Measurements from ENCODE around the gene ARHGAP44. TPM values are rescaled to one million over a fixed set of nuclear protein-coding genes. Genes with fewer than 3 reads are reported as not detected.
A peak's percentile ranks its signal among the peaks of the same experiment; 100 is the strongest.

ARHGAP44 gene
- total RNA-seq, 2 experiments from 2014 or later, result not detected

DNA sequence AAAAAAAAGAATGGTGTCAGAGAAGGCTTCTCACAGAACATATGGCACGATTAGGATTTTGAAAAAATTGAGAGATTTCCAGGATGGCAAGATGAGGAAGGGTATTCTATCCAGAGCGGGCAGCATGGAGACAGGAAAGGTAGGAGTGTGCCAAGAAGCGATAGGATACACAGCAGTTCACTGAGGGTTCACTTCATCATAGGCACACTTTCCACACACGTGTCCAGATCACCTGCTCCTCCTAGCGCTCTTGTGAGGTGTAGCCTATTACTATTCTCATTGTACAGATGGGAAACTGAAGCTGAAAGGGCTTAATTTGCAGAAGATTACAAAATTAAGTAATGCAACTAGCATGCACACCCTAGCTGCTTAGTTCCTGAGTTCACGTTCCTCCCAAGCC lies 234.7 kb downstream of the ARHGAP44 start:
- Mint-ChIP-seq H3K4me1 (peaks cover 10% of the 10 kb centered on the region), H3K27ac (no peak overlapping the region), H3K9me3 (no peaks in the 10 kb centered on the region), H3K27me3 (peaks cover 4% of the 10 kb centered on the region), H3K4me3 (no peak overlapping the region), H3K36me3 (ENCODE audit: low read depth) (no peaks in the 10 kb centered on the region)
- no peak for DNase-seq
- CTCF ChIA-PET, result interaction anchor here (1.1 to 10.5 kb wide), 3 partner anchors 7 to 14 kb away, joined by 3 to 189 read pairs (median 5); no protein-coding TSS in a partner anchor
- POLR2A ChIA-PET, result no interaction called here

DNA sequence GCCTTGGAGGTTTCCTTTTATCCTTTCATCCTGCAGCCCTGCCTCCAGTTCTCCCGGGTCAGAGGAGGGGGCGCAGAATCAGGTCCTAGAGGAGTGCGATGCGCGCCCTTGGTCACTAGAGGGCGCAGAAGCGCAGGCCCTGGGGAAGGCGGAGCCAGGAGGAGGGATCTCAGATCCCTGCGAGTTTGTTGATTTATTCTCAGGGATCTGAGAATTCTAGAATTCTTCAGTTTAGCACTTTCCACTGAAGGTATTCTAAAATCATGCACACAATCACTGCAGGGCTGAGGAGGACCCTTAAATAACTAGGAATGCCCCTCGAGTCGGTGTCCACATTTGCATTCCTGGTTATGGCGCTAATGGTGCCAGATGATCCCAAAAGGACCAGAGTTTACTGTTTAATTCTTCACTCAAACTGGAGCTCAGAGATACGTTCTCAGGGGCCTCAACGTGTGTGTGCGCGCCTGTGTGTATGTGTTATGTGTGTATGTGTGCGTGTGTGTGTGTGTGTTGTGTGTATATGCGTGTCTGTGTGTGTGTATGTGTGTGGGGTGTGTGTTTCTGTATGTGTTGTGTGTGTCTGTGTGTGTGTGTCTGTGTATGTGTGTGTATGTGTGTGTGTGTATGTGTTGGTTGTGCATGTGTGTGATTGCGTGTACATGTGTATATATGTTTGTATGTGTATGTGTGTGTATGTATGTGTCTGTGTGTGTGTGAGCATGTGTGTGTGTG lies 235.4 kb downstream of the ARHGAP44 start:
- ChIA-PET CTCF (interaction anchor here (1.1 to 10.5 kb wide), 3 partner anchors 6 to 15 kb away, joined by 3 to 189 read pairs (median 5); no protein-coding TSS in a partner anchor), POLR2A (no interaction called here)
- Mint-ChIP-seq H3K4me1 (peaks cover 8% of the 10 kb centered on the region), H3K36me3 (ENCODE audit: low read depth) (no peaks in the 10 kb centered on the region), H3K27me3 (peaks cover 4% of the 10 kb centered on the region), H3K9me3 (no peaks in the 10 kb centered on the region), H3K27ac (no peak overlapping the region), H3K4me3 (no peak overlapping the region)
- peak; percentile 67 for DNase-seq

DNA sequence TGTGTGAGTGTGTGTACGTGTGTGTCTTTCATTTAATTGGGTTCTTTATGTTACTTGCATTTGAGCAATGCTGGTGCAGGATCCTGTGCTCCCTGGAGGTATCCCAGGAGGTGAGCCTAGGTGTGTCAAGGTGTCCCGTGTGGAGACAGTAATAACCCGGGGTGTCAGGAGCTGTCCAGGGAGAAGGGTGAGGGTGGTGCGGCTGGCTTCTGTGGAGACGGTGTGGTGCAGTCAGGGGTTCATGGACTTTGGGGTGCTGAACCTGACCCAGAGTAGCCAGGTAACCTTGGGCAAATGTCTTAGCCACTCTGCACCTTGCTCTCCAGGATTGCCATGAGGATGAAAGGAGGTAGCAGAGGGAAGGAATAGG lies 235.9 kb downstream of the ARHGAP44 start:
- DNase-seq, result no peak
- ChIA-PET CTCF (interaction anchor here (1.1 to 2.3 kb wide), 2 partner anchors 12 to 15 kb away, joined by 3 to 5 read pairs; no protein-coding TSS in a partner anchor), POLR2A (no interaction called here)
- H3K9me3 Mint-ChIP-seq, result no peaks in the 10 kb centered on the region
- H3K27me3 Mint-ChIP-seq, result peaks cover 4% of the 10 kb centered on the region
- no peak overlapping the region for H3K27ac Mint-ChIP-seq
- peaks cover 8% of the 10 kb centered on the region for H3K4me1 Mint-ChIP-seq
- no peaks in the 10 kb centered on the region for H3K36me3 Mint-ChIP-seq (ENCODE audit: low read depth)
- no peak overlapping the region for H3K4me3 Mint-ChIP-seq

DNA sequence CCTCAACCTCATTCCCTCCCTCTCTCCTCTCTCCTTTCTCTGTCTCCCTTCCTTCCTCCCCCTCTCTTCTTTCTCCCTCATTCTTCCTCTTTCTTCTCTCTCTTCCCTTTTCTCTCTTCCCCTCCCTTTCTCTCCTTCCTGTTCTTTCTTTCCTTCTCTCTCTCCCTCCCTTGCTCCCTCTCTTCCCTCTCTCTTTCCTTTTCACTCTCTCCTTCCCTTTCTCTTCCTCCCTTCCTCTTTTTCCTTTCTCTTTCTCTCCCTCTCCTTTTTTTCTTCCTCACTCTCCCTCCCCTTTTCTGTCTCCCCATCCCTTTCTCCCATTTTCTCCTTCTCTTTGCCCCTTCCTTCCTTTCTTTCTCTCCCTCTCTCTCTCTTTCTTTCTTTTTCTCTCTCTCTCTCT lies 236.4 kb downstream of the ARHGAP44 start:
- ChIA-PET POLR2A (no interaction called here), CTCF (no interaction called here)
- peaks cover 11% of the 10 kb centered on the region for H3K4me1 Mint-ChIP-seq
- H3K36me3 Mint-ChIP-seq (ENCODE audit: low read depth), result no peaks in the 10 kb centered on the region
- peaks cover 6% of the 10 kb centered on the region for H3K27me3 Mint-ChIP-seq
- H3K4me3 Mint-ChIP-seq, result no peak overlapping the region
- no peaks in the 10 kb centered on the region for H3K9me3 Mint-ChIP-seq
- DNase-seq, result no peak
- no peak overlapping the region for H3K27ac Mint-ChIP-seq

DNA sequence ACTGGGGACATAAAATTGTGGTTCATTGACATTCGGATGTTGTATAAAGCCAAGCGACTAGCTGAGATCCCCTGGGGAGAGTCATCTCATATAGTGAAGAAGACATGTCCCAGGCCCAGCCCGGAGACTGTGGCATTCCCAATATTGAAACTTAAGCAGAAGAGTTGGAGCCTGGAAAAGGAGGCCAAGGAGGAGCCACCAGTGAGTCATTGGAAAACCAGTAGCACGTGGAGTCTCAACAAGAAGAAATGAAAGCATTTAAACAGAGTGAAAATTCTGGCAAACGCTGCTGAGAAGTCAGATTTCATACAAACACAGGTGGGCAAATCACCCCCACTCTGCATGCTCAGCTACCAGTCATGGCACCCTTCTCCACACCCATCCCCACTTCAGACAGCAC lies 237.9 kb downstream of the ARHGAP44 start:
- CTCF ChIA-PET, result interaction anchor here (8.4 kb wide), 1 partner anchor 8 kb away, joined by 189 read pairs; the partner anchor contains the start of gene ELAC2
- Mint-ChIP-seq H3K4me3 (no peak overlapping the region), H3K27me3 (peaks cover 6% of the 10 kb centered on the region), H3K27ac (no peak overlapping the region), H3K9me3 (no peaks in the 10 kb centered on the region), H3K36me3 (ENCODE audit: low read depth) (no peaks in the 10 kb centered on the region), H3K4me1 (peaks cover 12% of the 10 kb centered on the region)
- POLR2A ChIA-PET, result no interaction called here
- DNase-seq, result no peak

DNA sequence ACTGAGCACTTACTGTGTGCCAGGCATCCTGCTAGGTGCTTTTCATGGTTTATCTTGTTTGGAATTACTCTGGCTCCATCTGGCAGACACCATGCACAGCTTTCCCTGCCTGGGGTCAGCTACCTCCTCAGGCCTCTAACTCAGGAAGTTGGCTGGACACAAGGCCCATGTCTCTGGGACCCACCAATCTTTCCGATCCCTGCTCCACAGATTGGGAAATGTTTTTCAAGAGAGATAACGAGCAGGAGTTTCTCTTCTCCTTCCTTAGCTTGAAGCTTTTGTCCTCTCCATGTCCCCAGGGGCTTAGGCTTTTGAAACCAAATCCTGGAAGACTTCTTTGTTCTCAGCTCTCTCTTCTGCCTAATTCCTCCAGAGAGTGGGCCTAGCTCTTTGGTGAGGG lies 240.0 kb downstream of the ARHGAP44 start:
- Mint-ChIP-seq H3K4me1 (peaks cover 11% of the 10 kb centered on the region), H3K9me3 (no peaks in the 10 kb centered on the region), H3K36me3 (ENCODE audit: low read depth) (no peaks in the 10 kb centered on the region), H3K27ac (no peak overlapping the region), H3K4me3 (no peak overlapping the region), H3K27me3 (peaks cover 6% of the 10 kb centered on the region)
- ChIA-PET CTCF (interaction anchor here (0.5 to 8.4 kb wide), 8 partner anchors 10 to 33 kb away, joined by 3 to 189 read pairs (median 4); partner anchors contain the start of gene ELAC2), POLR2A (interaction anchor here (3.4 kb wide), 1 partner anchor 11 kb away, joined by 30 read pairs; the partner anchor contains the start of gene ELAC2)
- DNase-seq, result no peak

DNA sequence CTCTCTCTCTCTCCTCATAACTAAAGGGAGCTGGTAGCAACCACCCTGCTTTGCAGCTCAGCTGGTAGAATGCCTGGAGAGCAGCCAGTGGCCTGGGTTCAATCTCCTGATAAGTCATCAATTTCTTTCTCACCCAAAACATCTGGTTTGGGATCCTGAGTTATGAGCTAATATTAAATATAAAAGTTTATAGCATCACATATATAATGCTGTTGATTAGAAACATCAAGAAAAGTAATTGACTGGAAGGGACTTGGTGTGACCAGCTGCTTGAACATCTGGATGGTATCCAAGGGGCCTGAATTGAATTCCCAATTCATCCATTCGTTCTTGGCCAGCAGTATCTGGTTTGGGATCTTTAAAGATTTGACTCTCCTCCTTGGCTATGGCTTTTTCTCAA lies 240.8 kb downstream of the ARHGAP44 start:
- DNase-seq, result no peak
- no peaks in the 10 kb centered on the region for H3K36me3 Mint-ChIP-seq (ENCODE audit: low read depth)
- no peaks in the 10 kb centered on the region for H3K9me3 Mint-ChIP-seq
- H3K4me1 Mint-ChIP-seq, result peaks cover 4% of the 10 kb centered on the region
- peaks cover 4% of the 10 kb centered on the region for H3K27me3 Mint-ChIP-seq
- no peak overlapping the region for H3K4me3 Mint-ChIP-seq
- ChIA-PET POLR2A (interaction anchor here (3.4 kb wide), 1 partner anchor 12 kb away, joined by 30 read pairs; the partner anchor contains the start of gene ELAC2), CTCF (interaction anchor here (0.5 to 8.4 kb wide), 12 partner anchors 11 to 1840 kb away, joined by 3 to 189 read pairs (median 4); partner anchors contain the start of gene ELAC2)
- no peak overlapping the region for H3K27ac Mint-ChIP-seq

DNA sequence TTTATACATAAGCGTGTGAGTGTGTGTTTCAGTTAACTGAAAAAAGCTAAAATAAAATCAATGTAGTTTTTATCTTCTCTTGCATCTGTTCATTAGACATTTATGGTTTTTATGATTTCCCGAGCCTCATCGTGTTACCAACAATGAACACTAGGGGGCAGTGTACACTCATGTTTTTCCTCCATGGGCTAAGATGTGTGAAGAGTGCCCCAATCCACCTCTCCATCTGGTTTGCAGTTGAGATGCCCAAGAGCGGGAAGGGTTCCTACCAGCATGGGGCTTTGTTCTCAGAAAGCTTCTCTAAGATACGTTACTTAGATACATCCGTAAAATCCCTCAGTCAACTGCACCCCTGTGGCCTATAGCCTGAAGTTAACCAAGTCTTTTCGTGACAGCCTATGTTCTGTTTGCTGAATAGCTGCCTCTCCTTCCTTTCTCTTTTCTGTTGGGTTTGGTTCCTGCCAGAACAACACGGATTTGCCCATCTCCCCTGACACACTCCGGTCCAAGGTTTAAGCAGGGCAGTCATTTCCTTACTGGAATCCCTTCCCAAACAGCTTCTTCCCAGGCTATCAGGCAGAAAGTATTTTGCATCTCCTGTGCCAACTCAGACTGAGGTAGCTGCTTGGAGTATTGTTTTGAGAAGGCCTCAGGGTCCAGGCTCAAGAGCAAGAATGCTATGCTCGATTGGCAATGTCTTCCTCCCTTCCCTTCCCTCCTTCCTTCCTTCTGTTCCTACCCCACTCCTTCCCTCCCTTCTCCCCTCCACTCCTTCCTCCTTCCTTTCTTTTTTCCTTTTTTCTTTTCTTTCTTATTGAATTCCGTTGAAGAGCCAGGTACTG lies 241.4 kb downstream of the ARHGAP44 start:
- ChIA-PET POLR2A (interaction anchor here (3.4 kb wide), 1 partner anchor 13 kb away, joined by 30 read pairs; the partner anchor contains the start of gene ELAC2), CTCF (interaction anchor here (0.7 to 8.4 kb wide), 12 partner anchors 10 to 101 kb away, joined by 3 to 189 read pairs (median 4); partner anchors contain the start of gene ELAC2)
- Mint-ChIP-seq H3K4me1 (peaks cover 4% of the 10 kb centered on the region), H3K36me3 (ENCODE audit: low read depth) (no peaks in the 10 kb centered on the region), H3K9me3 (no peaks in the 10 kb centered on the region), H3K4me3 (no peak overlapping the region), H3K27ac (no peak overlapping the region), H3K27me3 (peaks cover 4% of the 10 kb centered on the region)
- DNase-seq, result peak; percentile 48

DNA sequence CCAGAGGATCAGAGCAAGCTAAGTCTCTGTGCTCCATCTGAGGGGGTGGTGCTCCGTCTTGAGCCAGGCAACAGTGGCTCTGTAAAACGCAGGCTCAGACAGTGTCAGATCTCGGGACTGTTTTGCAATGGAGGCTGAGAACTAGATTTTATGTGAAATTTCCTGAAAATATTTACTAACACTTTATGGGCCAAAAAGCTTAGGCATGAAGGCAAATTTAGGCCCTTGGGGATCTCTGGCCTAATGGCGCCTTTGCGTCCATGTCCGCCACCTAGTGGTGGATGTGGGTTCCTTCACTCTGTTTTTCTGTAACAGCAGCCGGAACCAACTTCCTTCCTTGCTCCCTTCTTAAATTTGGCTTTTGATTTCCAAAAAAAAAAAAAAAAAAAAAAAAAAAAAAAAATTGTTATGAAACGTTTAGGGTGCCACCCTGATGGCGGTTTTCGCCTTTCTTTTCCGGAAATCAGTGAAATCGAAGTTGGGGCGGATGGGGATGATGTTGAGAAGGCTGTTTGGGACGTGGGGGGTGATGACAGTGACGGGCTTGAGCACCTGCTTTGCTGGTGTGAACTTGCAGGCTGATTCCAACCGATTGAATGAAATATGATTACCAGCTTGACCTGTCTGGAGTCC lies 242.5 kb downstream of the ARHGAP44 start:
- Mint-ChIP-seq H3K4me3 (no peak overlapping the region), H3K36me3 (ENCODE audit: low read depth) (no peaks in the 10 kb centered on the region), H3K9me3 (peaks cover 5% of the 10 kb centered on the region), H3K27me3 (peaks cover 4% of the 10 kb centered on the region), H3K4me1 (peaks cover 4% of the 10 kb centered on the region), H3K27ac (no peak overlapping the region)
- peak; percentile 55 for DNase-seq
- CTCF ChIA-PET, result interaction anchor here (0.7 to 8.4 kb wide), 5 partner anchors 9 to 1072 kb away, joined by 4 to 189 read pairs (median 5); partner anchors contain the start of gene ELAC2
- POLR2A ChIA-PET, result interaction anchor here (3.4 kb wide), 1 partner anchor 14 kb away, joined by 30 read pairs; the partner anchor contains the start of gene ELAC2

DNA sequence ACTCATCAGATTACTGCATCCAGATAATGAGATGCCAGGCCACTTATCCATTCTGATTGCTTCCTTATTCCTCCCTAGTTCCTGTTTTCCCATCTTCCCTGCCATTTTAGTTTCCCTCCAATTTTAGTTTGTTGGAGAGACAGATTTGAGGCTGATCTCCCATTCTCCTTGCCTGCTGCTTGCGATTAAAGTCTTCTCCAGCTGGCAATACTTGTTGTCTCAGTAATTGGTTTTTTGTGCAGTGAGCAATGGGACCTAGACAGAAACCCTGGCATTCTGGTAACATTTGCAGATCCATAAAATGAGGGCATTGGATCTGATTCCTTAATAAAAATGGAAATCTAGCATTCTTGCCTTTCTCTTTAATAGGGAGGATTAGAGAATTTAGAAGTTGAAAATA lies 246.1 kb downstream of the ARHGAP44 start:
- Mint-ChIP-seq H3K27ac (no peak overlapping the region), H3K4me3 (no peak overlapping the region), H3K36me3 (ENCODE audit: low read depth) (no peaks in the 10 kb centered on the region), H3K4me1 (peaks cover 3% of the 10 kb centered on the region), H3K9me3 (peaks cover 5% of the 10 kb centered on the region), H3K27me3 (peaks cover 2% of the 10 kb centered on the region)
- ChIA-PET CTCF (no interaction called here), POLR2A (no interaction called here)
- no peak for DNase-seq

DNA sequence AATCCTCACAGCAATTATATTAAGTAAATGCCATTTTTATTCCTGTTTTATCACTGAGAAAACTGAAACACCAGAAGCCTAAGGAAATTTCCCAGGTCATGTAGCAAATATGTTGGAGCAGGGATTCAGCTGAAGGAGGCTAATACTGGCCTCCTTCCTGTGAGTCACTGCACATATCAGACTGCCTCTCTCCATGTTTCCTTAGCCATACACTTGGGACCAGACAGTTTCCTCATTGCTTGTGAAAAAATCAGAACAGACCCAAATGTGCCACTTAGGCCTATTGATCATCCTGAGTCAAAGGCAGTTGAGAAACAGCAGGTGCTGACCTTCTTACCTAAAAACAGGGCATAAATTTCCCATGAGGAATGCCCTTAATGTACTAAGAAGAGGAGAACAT lies 247.5 kb downstream of the ARHGAP44 start:
- no peak overlapping the region for H3K27ac Mint-ChIP-seq
- H3K36me3 Mint-ChIP-seq (ENCODE audit: low read depth), result no peaks in the 10 kb centered on the region
- no peak for DNase-seq
- peaks cover 3% of the 10 kb centered on the region for H3K27me3 Mint-ChIP-seq
- H3K4me3 Mint-ChIP-seq, result no peak overlapping the region
- peaks cover 1% of the 10 kb centered on the region for H3K4me1 Mint-ChIP-seq
- ChIA-PET CTCF (interaction anchor here (1.3 kb wide), 1 partner anchor 18 kb away, joined by 4 read pairs; the partner anchor contains the start of gene ELAC2), POLR2A (no interaction called here)
- peaks cover 5% of the 10 kb centered on the region for H3K9me3 Mint-ChIP-seq

DNA sequence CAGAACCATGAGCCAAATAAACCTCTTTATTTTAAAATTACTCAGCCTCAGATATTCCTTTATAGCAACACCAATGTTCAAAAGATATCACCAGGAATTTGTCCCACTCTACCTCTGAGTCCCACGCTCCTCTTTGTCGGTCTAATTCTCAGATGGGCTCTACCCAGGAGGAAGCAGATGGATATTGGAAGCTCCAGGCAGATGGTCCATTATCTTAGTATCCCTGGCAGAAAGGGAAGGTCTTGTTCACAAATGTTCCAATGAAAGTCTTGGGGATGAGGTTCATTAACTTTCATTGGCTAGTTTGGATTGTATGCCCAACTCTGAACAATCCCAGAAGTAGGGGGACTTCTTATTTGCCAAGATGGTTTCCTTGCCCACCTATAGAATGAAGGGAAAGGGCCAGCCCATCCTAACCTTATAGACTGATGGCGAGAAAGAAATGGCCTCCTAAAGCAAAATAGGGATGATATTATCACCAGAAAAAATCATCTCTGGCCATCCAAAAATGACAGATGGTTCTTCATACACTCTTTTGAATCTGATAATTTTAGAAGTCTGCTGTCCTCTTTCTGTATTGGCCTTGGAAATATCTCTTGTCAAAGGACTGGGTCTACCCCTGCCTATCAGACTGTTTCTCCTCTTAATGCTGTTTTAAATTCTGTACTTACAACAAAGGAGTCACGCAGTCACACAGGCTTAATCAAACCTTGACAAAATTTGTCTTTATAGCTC lies 249.8 kb downstream of the ARHGAP44 start:
- Mint-ChIP-seq H3K36me3 (ENCODE audit: low read depth) (no peaks in the 10 kb centered on the region), H3K4me1 (no peaks in the 10 kb centered on the region), H3K9me3 (peaks cover 5% of the 10 kb centered on the region), H3K27me3 (peaks cover 4% of the 10 kb centered on the region), H3K27ac (no peak overlapping the region), H3K4me3 (no peak overlapping the region)
- ChIA-PET CTCF (interaction anchor here (4.1 kb wide), 1 partner anchor 8 kb away, joined by 19 read pairs; no protein-coding TSS in a partner anchor), POLR2A (no interaction called here)
- DNase-seq, result no peak
